ENCODE data around the gene AXL.

DNA sequence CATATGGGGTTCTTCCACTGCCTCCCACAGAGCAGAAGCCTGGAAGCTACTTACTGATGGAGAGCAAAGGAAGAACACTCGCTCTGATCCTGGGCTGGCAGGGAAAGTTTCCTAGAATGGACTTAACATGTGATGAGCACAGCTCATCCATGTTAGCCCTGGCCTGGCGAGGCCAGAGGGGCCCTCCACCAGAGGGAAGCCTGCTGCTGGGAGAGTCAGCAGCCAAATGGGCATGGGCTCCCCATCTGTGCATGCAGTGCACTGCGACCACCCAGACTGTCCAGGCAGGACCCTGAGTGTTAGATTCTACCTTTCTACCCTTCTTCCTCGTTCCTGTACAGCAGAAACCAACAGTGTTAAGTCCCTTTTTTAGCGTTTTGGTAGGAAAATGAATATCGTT, 54.1 kb downstream of the AXL start:
- no peak for TF ChIP-seq CTCF (IDR thresholded peaks at IDR 0.05)
- no peak for TF ChIP-seq POLR2A (IDR thresholded peaks at IDR 0.05)

Measured in Peyer's patch (tissue), 4 donors.